KMS-11 (cell line): ENCODE results near the gene ZNF747.

Experiments used
- H2AFZ ChIP-seq: fragments of 200-600 bp; sonication (generic); 2 replicates; pipeline ENCODE4 v1.6.1; 2016; ENCODE audit warnings: antibody characterized with exemption, mixed run types, low read depth
- H3K27ac ChIP-seq: fragments of 200-600 bp; sonication (generic); 2 replicates; pipeline ENCODE4 v1.6.1; 2016; ENCODE audit warnings: mild to moderate bottlenecking, mixed run types
- H3K27me3 ChIP-seq: fragments of 200-600 bp; sonication (generic); 2 replicates; pipeline ENCODE4 v1.6.1; 2017; ENCODE audit warnings: mild to moderate bottlenecking, low read depth, mixed run types, moderate library complexity; ENCODE audit not compliant: insufficient read depth
- H3K36me3 ChIP-seq: fragments of 200-600 bp; sonication (generic); 2 replicates; pipeline ENCODE4 v1.6.1; 2017; ENCODE audit warnings: mild to moderate bottlenecking, mixed run types; ENCODE audit not compliant: insufficient read depth
- H3K4me1 ChIP-seq: fragments of 200-600 bp; sonication (generic); 2 replicates; pipeline ENCODE4 v1.6.1; 2016; ENCODE audit warnings: mild to moderate bottlenecking, low read depth, mixed run types; ENCODE audit not compliant: poor library complexity, severe bottlenecking
- H3K4me2 ChIP-seq: fragments of 200-600 bp; sonication (generic); 2 replicates; pipeline ENCODE4 v1.7.0; 2016; ENCODE audit warnings: mild to moderate bottlenecking, mixed run types
- H3K4me3 ChIP-seq: fragments of 200-600 bp; sonication (generic); IDR thresholded peaks from 2 replicates; pipeline ENCODE4 v1.6.1; 2017; ENCODE audit warnings: low read depth, low read length, mixed read lengths; ENCODE audit not compliant: insufficient read depth
- H3K79me2 ChIP-seq: fragments of 200-600 bp; sonication (generic); 2 replicates; pipeline ENCODE4 v1.6.1; 2016; ENCODE audit warnings: low read depth, mixed run types; ENCODE audit not compliant: insufficient read depth
- H3K9ac ChIP-seq: fragments of 200-600 bp; sonication (generic); 2 replicates; pipeline ENCODE4 v1.6.1; 2016; ENCODE audit warnings: mild to moderate bottlenecking, mixed run types
- H4K20me1 ChIP-seq: fragments of 200-600 bp; sonication (generic); 2 replicates; pipeline ENCODE4 v1.6.1; 2016; ENCODE audit warnings: mild to moderate bottlenecking, mixed run types; ENCODE audit not compliant: insufficient read depth
- CTCF ChIP-seq: fragments of 200-600 bp; sonication (generic); conservative IDR thresholded peaks from 2 replicates; pipeline ENCODE4 v1.6.1; 2017; ENCODE audit warnings: low read depth, mild to moderate bottlenecking, antibody characterized with exemption, low read length, moderate library complexity, mixed read lengths

Gene ZNF747

GRCh38 chr16:30482366-30482765, 52.3 kb downstream of the ZNF747 start:
- no peak for TF ChIP-seq CTCF

GRCh38 chr16:30481381-30481780, 53.3 kb downstream of the ZNF747 start:
- no peak overlapping the region for H3K4me3 ChIP-seq
- TF ChIP-seq CTCF: no peak
- H3K36me3 ChIP-seq: no peaks in the 10 kb centered on the region
- no peaks in the 10 kb centered on the region for H4K20me1 ChIP-seq
- no peak overlapping the region for H2AFZ ChIP-seq
- no peak overlapping the region for H3K27ac ChIP-seq
- H3K4me1 ChIP-seq: no peaks in the 10 kb centered on the region
- no peaks in the 10 kb centered on the region for H3K27me3 ChIP-seq
- no peak overlapping the region for H3K4me2 ChIP-seq
- no peak overlapping the region for H3K9ac ChIP-seq
- H3K79me2 ChIP-seq: no peaks in the 10 kb centered on the region

More at GRCh38 chr16:30482366-30482765, 52.3 kb downstream of the ZNF747 start:
- Histone ChIP-seq H3K9ac (no peak overlapping the region), H3K4me1 (no peaks in the 10 kb centered on the region), H3K27me3 (no peaks in the 10 kb centered on the region), H3K36me3 (no peaks in the 10 kb centered on the region), H3K4me3 (no peak overlapping the region), H3K27ac (no peak overlapping the region), H3K79me2 (no peaks in the 10 kb centered on the region), H3K4me2 (no peak overlapping the region), H4K20me1 (no peaks in the 10 kb centered on the region), H2AFZ (no peak overlapping the region)
